Neural cell (in vitro differentiated cells): Measurements from ENCODE around the gene CDH4.

Experiments
- CTCF ChIP-seq: fragments of 450-650 bp; IDR thresholded peaks from 2 replicates; pipeline ENCODE4 v1.5.1; 2014; ENCODE audit warnings: antibody characterized with exemption, mild to moderate bottlenecking, moderate library complexity; ENCODE audit not compliant: poor library complexity, severe bottlenecking
- EZH2 ChIP-seq: fragments of 200-600, 300-800 bp; shearing (Covaris generic), sonication (generic); IDR thresholded peaks from 2 replicates; pipeline ENCODE4 v1.6.1; 2014; ENCODE audit warnings: antibody characterized with exemption, low read length, borderline replicate concordance, mild to moderate bottlenecking; ENCODE audit not compliant: insufficient read depth, poor library complexity, severe bottlenecking
- POLR2AphosphoS5 ChIP-seq: IDR thresholded peaks from 2 replicates; pipeline ENCODE4 v1.6.1; 2012
- TAF1 ChIP-seq: IDR thresholded peaks from 2 replicates; pipeline ENCODE4 v1.6.1; 2012; ENCODE audit warnings: low read depth

GRCh38 chr20:61988665-61989064, 736.6 kb downstream of the CDH4 start:
- TF ChIP-seq CTCF (no peak), TAF1 (no peak), EZH2 (no peak), POLR2AphosphoS5 (no peak)
